Immature natural killer cell (primary cell): ENCODE measurements around the gene CDC14A. TPM values are rescaled to one million over a fixed set of nuclear protein-coding genes. Genes with fewer than 3 reads are reported as not detected.
A peak's percentile ranks its signal among the peaks of the same experiment; 100 is the strongest.

Experiments used
- DNase-seq, 3 donors: peaks; one replicate each; pipeline ENCODE4 v3.0.0; 2022; ENCODE audit warnings: mixed read lengths in 1 of 3
- H3K27ac Mint-ChIP-seq, 6 donors: one replicate each; pipeline ENCODE4 v1.8.0; 2020; ENCODE audit warnings: mixed read lengths in 6 of 6, mild to moderate bottlenecking in 5 of 6, inconsistent platforms in 4 of 6, moderate library complexity in 3 of 6
- H3K27me3 Mint-ChIP-seq, 3 donors: one replicate each; pipeline ENCODE4 v1.8.0; 2020 to 2021; ENCODE audit warnings: low read depth in 3 of 3, mild to moderate bottlenecking in 3 of 3, mixed read lengths in 3 of 3, moderate library complexity in 3 of 3, inconsistent platforms in 1 of 3
- H3K36me3 Mint-ChIP-seq, 3 donors: one replicate each; pipeline ENCODE4 v1.8.0; 2020; ENCODE audit warnings: mixed read lengths in 3 of 3, inconsistent platforms in 2 of 3, mild to moderate bottlenecking in 2 of 3
- H3K4me1 Mint-ChIP-seq, 2 donors: one replicate each; pipeline ENCODE4 v1.8.0; 2020; ENCODE audit warnings: inconsistent platforms in 2 of 2, mild to moderate bottlenecking in 2 of 2, mixed read lengths in 2 of 2, moderate library complexity in 1 of 2
- H3K4me3 Mint-ChIP-seq, 5 donors: one replicate each; pipeline ENCODE4 v1.8.0; 2020; ENCODE audit warnings: mild to moderate bottlenecking in 5 of 5, mixed read lengths in 5 of 5, inconsistent platforms in 3 of 5, moderate library complexity in 3 of 5
- H3K9me3 Mint-ChIP-seq, 6 donors: one replicate each; pipeline ENCODE4 v1.8.0; 2020; ENCODE audit warnings: mild to moderate bottlenecking in 6 of 6, mixed read lengths in 6 of 6, inconsistent platforms in 4 of 6, moderate library complexity in 3 of 6
- polyA plus RNA-seq, 3 donors: library from polyadenylated mRNA; unstranded; fragments of 300-500 nt; fragmentation: Illumina TruSeq; gene quantifications; one replicate each; pipeline ENCODE4 v1.2.3, GENCODE V29; 2021

Gene CDC14A
- 10 to 100 TPM in 2 of 3 donors, 1 to 10 TPM in 1; 5.8 to 15.4 (median 10.9) TPM for polyA plus RNA-seq

GRCh38 chr1:100352267-100353070 is at the start of gene CDC14A:
CDC14A (plus strand) TSS chr1:100352506; CDS start chr1:100352955, 449 bp downstream.
- Mint-ChIP-seq H3K27ac (peak within 1 kb of the TSS; percentile 86 to 99 (median 94)), H3K4me1 (peaks cover 50 to 56% of the 10 kb centered on the region in 2 donors), H3K36me3 (no peaks in the 10 kb centered on the region), H3K4me3 (peak within 1 kb of the TSS; percentile 94 to 99 (median 97)), H3K9me3 (no peaks in the 10 kb centered on the region), H3K27me3 (peaks cover 10 to 17% (median 11%) of the 10 kb centered on the region in 3 donors)
- peak; percentile 84 to 86 (median 84) for DNase-seq

- peaks cover 2 to 3% (median 2%) of the 10 kb centered on the region in 3 donors for H3K27me3 Mint-ChIP-seq
- H3K36me3 Mint-ChIP-seq: no peaks in the 10 kb centered on the region
- H3K27ac Mint-ChIP-seq: peak overlapping the region in 2 of 6 donors; percentile 24 to 43
- H3K4me3 Mint-ChIP-seq: no peak overlapping the region
- no peak for DNase-seq
- peaks cover 8 to 19% of the 10 kb centered on the region in 2 donors for H3K4me1 Mint-ChIP-seq
- no peaks in the 10 kb centered on the region for H3K9me3 Mint-ChIP-seq
Observed at GRCh38 chr1:100302739-100303138, 49.6 kb upstream of the CDC14A start.

GRCh38 chr1:100304227-100304626 is 48.1 kb upstream of the CDC14A start:
- no peak for DNase-seq
- peaks cover 0 to 2% (median 0%) of the 10 kb centered on the region in 6 donors for H3K9me3 Mint-ChIP-seq
- H3K36me3 Mint-ChIP-seq: no peaks in the 10 kb centered on the region
- peaks cover 3 to 7% of the 10 kb centered on the region in 2 donors for H3K4me1 Mint-ChIP-seq
- no peak overlapping the region for H3K27ac Mint-ChIP-seq
- peaks cover 0 to 3% (median 2%) of the 10 kb centered on the region in 3 donors for H3K27me3 Mint-ChIP-seq
- H3K4me3 Mint-ChIP-seq: no peak overlapping the region

GRCh38 chr1:100304921-100305320 is 47.4 kb upstream of the CDC14A start:
- no peak overlapping the region for H3K27ac Mint-ChIP-seq
- no peak overlapping the region for H3K4me3 Mint-ChIP-seq
- H3K4me1 Mint-ChIP-seq: no peaks in the 10 kb centered on the region
- peaks cover 0 to 2% (median 0%) of the 10 kb centered on the region in 6 donors for H3K9me3 Mint-ChIP-seq
- H3K36me3 Mint-ChIP-seq: peaks cover 0 to 4% (median 0%) of the 10 kb centered on the region in 3 donors
- H3K27me3 Mint-ChIP-seq: peaks cover 0 to 5% (median 4%) of the 10 kb centered on the region in 3 donors
- no peak for DNase-seq

DNA sequence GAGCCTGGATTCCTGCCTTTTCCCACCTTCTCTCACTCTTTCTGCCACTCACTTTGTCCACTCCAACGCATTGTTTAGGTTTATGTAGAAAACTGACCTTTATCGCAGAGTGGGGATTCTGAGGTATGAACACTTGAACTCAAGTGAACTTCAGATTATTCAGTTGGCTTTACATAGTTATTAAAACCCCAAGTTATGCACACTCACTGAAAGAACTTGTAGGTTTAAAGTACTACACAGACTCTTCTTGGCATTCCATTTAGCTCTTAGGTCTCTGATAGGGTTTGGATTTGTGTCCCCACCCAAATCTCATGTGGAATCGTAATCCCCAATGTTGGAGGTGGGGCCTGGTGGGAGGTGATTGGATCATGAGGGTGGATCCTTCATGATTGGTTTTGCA is 46.4 kb upstream of the CDC14A start:
- Mint-ChIP-seq H3K27me3 (peaks cover 0 to 6% (median 6%) of the 10 kb centered on the region in 3 donors), H3K27ac (no peak overlapping the region), H3K4me3 (no peak overlapping the region), H3K36me3 (peaks cover 0 to 7% (median 0%) of the 10 kb centered on the region in 3 donors), H3K4me1 (no peaks in the 10 kb centered on the region), H3K9me3 (peaks cover 0 to 2% (median 0%) of the 10 kb centered on the region in 6 donors)
- DNase-seq: no peak

DNA sequence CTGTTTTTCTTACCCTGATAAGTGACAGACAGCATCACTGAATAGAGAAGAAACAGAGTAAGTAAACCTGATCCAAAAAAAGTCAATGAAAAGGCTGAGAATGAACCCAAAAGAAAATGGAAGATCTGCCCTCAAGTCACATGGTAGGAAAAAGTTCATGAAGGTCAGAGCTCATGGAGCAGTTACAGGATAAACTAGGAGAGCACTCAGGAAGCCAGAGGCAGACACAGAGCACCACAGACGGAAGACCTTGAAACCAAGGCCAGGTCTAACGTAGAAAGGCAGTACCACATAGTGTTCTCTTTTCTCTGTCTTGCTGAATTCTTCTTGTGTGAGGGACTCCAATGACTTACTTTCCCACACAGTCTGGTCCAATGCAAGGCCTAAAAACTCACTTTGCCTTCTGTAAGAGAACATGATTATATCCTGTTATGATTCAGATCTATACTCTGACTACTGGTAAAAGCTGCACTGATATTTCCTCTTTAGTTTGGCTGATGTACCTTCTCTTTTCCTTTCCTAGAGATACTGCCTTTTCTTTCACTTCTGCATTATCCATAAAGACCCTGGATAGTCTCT is 45.5 kb upstream of the CDC14A start:
- Mint-ChIP-seq H3K9me3 (peaks cover 0 to 5% (median 0%) of the 10 kb centered on the region in 6 donors), H3K36me3 (peaks cover 0 to 7% (median 0%) of the 10 kb centered on the region in 3 donors), H3K27me3 (peaks cover 0 to 6% (median 6%) of the 10 kb centered on the region in 3 donors), H3K4me1 (no peaks in the 10 kb centered on the region), H3K27ac (no peak overlapping the region), H3K4me3 (no peak overlapping the region)
- DNase-seq: no peak

- Mint-ChIP-seq H3K36me3 (peaks cover 0 to 7% (median 0%) of the 10 kb centered on the region in 3 donors), H3K9me3 (peaks cover 0 to 5% (median 0%) of the 10 kb centered on the region in 6 donors), H3K4me3 (no peak overlapping the region), H3K27me3 (peaks cover 0 to 6% (median 4%) of the 10 kb centered on the region in 3 donors), H3K27ac (no peak overlapping the region), H3K4me1 (no peaks in the 10 kb centered on the region)
- no peak for DNase-seq
Observed at GRCh38 chr1:100308777-100309176, 43.5 kb upstream of the CDC14A start.

DNA sequence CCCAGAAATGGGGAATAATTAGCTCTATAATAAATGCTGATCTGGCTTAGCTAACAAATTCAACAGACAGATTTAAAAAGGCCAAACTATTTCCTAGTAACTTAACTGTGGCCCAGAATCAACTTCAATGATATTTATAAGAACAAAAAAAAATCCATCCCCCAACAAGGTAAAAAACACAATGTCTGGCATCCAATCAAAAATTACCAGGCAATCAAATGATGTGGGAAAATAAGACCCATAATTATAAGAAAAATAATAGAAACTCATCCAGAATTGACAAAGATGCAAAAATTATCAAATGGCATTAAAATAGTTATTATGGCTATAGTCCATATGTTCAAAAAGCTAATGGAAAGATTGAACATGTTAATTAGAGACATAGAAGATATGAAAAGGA is 42.4 kb upstream of the CDC14A start:
- peaks cover 0 to 6% (median 4%) of the 10 kb centered on the region in 3 donors for H3K27me3 Mint-ChIP-seq
- no peak overlapping the region for H3K27ac Mint-ChIP-seq
- H3K4me3 Mint-ChIP-seq: no peak overlapping the region
- no peak for DNase-seq
- peaks cover 0 to 7% (median 0%) of the 10 kb centered on the region in 3 donors for H3K36me3 Mint-ChIP-seq
- peaks cover 0 to 5% (median 0%) of the 10 kb centered on the region in 6 donors for H3K9me3 Mint-ChIP-seq
- no peaks in the 10 kb centered on the region for H3K4me1 Mint-ChIP-seq

DNA sequence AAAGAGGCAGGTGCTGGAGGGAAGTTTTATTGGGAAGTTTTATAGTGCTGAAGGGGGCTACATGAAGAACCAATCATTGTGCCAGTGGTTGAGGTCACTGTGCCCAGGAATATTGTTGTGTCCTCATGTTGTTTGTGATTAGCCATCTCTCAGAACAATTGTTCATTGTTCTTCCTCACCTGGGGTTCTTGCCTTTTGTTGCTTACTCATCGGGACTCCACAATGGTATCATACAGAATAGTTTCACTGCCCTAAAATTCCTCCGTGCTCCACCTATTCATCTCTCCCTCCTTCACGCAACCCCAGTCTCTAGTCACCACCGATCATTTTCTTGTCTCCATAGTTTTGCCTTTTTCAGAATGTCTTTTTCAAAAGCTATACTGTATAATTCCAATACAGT is 38.9 kb upstream of the CDC14A start:
- Mint-ChIP-seq H3K4me3 (no peak overlapping the region), H3K4me1 (no peaks in the 10 kb centered on the region), H3K27me3 (peaks cover 4 to 6% (median 4%) of the 10 kb centered on the region in 3 donors), H3K36me3 (peaks cover 0 to 7% (median 0%) of the 10 kb centered on the region in 3 donors), H3K27ac (no peak overlapping the region), H3K9me3 (peaks cover 0 to 6% (median under 1%) of the 10 kb centered on the region in 6 donors)
- DNase-seq: no peak

- Mint-ChIP-seq H3K36me3 (peaks cover 6 to 8% (median 8%) of the 10 kb centered on the region in 3 donors), H3K27ac (no peak overlapping the region), H3K4me1 (no peaks in the 10 kb centered on the region), H3K27me3 (peaks cover 1 to 4% (median 2%) of the 10 kb centered on the region in 3 donors), H3K4me3 (no peak overlapping the region), H3K9me3 (peaks cover 4 to 20% (median 10%) of the 10 kb centered on the region in 6 donors)
- DNase-seq: no peak
Observed at GRCh38 chr1:100316622-100317021, 35.7 kb upstream of the CDC14A start.

DNA sequence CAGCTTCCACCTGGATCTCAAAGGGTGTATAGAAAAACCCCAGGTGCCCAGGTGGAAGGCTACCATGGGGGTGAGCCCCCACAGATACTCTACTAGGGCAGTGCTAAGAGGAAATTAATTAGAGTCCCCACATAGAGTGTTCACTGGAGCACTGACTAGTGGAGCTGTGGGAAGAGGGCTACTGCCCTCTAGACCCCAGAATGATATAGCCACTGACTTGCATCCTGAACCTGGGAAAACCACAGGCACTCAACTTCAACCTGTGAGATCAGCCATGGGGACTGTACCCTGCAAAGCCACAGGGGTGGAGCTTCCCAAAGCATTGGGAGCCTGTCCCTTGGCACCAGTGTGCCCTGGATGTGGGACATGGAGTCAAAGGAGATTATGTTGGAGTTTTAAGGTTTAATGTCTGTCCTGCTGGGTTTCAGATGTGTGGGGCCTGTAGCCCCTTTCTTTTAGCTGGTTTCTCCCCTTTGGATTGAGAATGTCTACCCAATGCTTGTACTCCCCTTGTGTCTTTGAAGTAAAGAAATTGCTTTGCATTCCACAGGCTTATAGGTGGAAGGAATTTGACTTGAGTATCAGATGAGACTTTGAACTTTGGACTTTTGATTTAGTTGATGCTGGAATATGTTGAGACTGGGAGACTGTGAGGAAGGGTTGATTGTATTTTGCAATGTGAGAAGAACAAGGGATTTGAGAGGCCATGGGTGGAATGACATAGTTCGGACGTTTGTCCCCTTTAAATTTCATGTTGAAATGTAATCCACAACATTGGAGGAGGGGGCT is 31.8 kb upstream of the CDC14A start:
- peaks cover 0 to 4% (median 1%) of the 10 kb centered on the region in 3 donors for H3K27me3 Mint-ChIP-seq
- H3K9me3 Mint-ChIP-seq: peaks cover 4 to 20% (median 10%) of the 10 kb centered on the region in 6 donors
- no peak overlapping the region for H3K27ac Mint-ChIP-seq
- no peak for DNase-seq
- H3K4me3 Mint-ChIP-seq: no peak overlapping the region
- H3K4me1 Mint-ChIP-seq: no peaks in the 10 kb centered on the region
- peaks cover 6 to 8% (median 8%) of the 10 kb centered on the region in 3 donors for H3K36me3 Mint-ChIP-seq

DNA sequence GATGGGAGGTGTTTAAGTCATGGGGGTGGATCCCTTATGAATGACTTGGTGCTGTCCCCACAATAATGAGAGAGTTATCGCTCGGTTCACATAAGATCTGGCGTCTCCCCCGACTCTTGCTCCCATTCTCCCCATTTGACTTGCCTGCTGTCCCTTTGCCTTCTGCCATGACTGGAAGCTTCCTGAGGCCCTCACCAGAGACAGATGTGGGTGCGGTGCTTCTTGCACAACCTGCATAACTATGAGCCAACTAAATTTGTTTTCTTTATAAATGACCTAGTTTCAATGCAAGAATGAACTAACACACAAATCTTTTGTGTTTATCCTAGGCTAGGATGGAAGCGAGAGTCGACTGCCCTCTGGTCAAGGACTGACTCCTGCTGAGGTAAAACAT is 31.2 kb upstream of the CDC14A start:
- H3K4me1 Mint-ChIP-seq: no peaks in the 10 kb centered on the region
- H3K27ac Mint-ChIP-seq: no peak overlapping the region
- peaks cover 6 to 8% (median 8%) of the 10 kb centered on the region in 3 donors for H3K36me3 Mint-ChIP-seq
- H3K4me3 Mint-ChIP-seq: no peak overlapping the region
- H3K9me3 Mint-ChIP-seq: peaks cover 4 to 20% (median 9%) of the 10 kb centered on the region in 6 donors
- no peak for DNase-seq
- H3K27me3 Mint-ChIP-seq: peaks cover 0 to 4% (median 1%) of the 10 kb centered on the region in 3 donors

- Mint-ChIP-seq H3K27ac (no peak overlapping the region), H3K4me3 (no peak overlapping the region), H3K4me1 (no peaks in the 10 kb centered on the region), H3K36me3 (peaks cover 6 to 8% (median 8%) of the 10 kb centered on the region in 3 donors), H3K9me3 (peaks cover 4 to 20% (median 9%) of the 10 kb centered on the region in 6 donors), H3K27me3 (peaks cover 0 to 4% (median 4%) of the 10 kb centered on the region in 3 donors)
- no peak for DNase-seq
Observed at GRCh38 chr1:100321506-100321905, 30.8 kb upstream of the CDC14A start.
